GM10266 (cell line): Measurements from ENCODE around the gene TMSB4X.
"Not testable (repeated sequence)": the region's sequence is repeated elsewhere in the genome, so short reads cannot be mapped to it uniquely, and the experiment has no call there.

ENCODE experiments used
- DNase-seq: peaks from one replicate; pipeline ENCODE4 v3.0.0; 2012; ENCODE audit errors: extremely low spot score
- TF ChIP-seq, protein P1 (sequence below): IDR thresholded peaks from 2 replicates; pipeline ENCODE4 v1.5.1; 2012; ENCODE audit warnings: mild to moderate bottlenecking, low read depth; ENCODE audit not compliant: control insufficient read depth, insufficient read depth; ENCODE audit errors: missing control alignments

The TMSB4X gene

DNA sequence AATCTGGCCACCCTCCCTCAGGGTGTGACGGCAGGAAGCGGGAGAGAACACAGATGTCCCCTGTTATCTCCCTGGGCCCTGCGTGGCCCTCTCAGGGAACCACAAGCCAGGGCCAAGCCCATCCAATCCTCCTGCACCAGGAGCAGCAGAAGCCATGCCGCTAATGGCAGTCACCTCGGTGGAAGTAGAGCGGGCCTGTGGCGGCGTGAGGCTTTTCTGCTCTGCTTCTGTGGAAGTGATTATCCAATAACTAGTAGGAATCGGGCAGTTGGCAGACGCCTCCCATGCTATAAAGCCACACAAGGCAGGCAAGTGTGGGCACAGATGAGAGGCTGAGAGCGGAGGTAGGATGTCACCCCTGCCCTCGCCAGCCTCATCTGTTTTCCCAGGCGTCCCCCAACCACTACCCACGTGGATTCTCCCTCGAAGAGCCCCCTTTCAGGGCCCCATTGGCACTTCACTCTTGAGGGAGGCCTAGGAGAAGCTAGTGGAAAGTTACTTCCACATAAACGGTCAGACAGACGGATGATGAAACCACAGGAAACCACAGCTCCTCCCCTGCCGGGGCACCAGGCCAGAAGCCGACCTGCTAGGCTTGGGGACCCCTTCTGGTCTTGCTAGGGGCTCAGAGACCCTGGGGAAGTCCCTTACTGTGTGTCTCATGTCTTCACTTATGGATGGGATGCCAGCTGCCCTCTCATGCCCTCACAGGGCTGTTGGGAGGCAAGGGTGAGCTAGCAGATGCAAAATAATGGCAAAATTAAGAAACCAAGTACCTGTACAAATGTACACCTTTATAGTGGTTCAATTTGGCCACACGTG is 18.8 kb upstream of the TMSB4X start:
- TF ChIP-seq, protein P1, sequence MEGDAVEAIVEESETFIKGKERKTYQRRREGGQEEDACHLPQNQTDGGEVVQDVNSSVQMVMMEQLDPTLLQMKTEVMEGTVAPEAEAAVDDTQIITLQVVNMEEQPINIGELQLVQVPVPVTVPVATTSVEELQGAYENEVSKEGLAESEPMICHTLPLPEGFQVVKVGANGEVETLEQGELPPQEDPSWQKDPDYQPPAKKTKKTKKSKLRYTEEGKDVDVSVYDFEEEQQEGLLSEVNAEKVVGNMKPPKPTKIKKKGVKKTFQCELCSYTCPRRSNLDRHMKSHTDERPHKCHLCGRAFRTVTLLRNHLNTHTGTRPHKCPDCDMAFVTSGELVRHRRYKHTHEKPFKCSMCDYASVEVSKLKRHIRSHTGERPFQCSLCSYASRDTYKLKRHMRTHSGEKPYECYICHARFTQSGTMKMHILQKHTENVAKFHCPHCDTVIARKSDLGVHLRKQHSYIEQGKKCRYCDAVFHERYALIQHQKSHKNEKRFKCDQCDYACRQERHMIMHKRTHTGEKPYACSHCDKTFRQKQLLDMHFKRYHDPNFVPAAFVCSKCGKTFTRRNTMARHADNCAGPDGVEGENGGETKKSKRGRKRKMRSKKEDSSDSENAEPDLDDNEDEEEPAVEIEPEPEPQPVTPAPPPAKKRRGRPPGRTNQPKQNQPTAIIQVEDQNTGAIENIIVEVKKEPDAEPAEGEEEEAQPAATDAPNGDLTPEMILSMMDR = no peak
- DNase-seq = no peak

DNA sequence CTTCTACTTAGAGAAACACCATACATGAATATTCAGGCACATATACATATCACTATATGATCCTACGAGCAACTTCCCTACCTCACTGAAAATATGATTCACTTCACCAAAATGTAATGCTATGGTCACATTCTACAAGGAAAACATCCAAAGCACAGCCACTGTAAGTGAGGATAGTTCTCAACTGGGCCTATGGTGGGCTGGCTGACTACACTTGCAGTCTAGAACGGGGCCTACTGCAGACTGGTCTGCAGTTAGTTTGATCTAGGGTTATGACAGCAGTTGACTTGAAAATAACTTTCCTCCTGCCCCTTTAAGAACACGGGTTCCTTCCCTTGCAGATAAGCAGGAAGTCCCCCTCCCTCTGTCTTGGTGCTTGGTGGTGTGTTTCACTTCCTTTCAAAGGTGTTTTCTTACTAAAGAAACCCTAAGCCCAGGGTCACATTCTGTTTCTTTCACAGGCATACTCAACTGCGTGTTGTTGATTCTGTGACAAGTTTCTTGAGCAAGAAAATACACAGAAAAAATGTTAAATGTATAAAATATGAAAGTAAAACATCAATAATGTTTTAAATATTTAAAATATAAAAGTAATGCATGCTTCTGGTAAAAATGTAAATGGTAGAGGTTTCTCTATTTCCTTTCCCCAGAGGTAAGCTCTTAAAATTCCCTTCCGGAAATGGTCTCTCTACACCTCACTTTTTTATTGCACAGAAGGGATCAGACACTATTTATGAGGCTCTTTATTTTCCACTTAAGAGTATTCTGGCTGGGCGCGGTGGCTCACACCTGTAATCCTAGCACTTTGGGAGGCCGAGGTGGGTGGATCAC is 18.0 kb upstream of the TMSB4X start:
- DNase-seq = peak; percentile 58
- TF ChIP-seq, protein P1 = no peak

DNA sequence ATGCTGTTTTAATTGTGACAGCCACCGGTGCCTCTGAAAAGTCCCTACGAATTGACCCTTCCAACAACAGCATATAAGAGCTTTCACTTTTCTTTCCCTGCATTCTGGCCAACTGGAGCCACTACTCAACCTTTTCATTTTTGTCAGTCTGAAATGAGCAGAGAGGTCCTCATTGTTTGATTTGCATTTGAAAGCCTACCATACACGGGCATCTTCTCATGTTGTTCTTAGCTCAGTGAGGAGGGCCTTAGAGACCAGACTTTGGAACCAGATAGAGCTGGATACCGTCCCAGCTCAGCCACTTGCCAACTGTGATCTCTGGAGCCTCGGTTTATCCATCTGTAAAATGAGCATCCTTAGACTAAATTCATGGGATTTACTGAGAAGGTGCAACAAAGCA is 16.9 kb upstream of the TMSB4X start:
- no peak for DNase-seq
- TF ChIP-seq, protein P1 = no peak

DNA sequence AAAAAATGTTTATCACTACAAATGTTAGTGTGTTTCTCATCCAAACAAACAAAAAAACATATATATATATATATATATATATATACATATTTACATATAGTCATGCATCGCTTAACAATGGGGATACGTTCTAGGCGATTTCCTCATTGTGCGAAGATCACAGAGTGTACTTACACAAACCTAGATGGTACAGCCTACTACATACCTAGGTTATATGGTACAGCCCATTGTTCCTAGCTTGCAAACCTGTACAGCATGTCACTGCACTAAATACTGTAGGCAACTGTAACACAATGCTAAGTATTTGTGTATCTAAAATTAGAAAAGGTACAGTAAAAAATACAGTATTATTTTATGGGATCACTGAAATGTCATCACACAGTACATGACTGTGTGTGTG is 16.4 kb upstream of the TMSB4X start:
- no peak for DNase-seq
- TF ChIP-seq, protein P1 = no peak

DNA sequence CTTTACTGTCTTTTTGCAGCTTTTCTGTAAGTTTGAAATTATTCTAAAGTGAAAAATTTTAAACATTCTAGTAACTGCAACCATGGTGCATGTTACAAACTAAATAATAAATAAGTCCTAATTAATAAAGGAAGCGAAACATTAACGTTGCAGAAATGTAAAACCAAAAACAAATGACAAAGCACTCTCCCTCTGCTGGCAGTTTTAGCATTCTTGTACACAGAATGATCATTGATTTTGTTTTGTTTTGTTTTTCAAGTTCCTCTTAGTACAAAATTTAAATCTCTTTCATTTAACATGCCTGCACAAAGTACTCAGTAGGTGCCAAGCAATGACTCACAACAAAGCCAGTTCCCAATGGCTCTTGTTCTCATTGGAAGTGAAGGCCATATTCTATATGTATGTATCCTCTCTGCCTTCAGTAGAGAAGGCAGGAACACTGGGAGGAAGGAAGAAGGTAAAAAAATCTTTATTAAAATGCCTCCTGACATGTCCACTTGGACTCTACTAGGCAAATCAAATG is 13.7 kb upstream of the TMSB4X start:
- TF ChIP-seq, protein P1 = no peak

DNA sequence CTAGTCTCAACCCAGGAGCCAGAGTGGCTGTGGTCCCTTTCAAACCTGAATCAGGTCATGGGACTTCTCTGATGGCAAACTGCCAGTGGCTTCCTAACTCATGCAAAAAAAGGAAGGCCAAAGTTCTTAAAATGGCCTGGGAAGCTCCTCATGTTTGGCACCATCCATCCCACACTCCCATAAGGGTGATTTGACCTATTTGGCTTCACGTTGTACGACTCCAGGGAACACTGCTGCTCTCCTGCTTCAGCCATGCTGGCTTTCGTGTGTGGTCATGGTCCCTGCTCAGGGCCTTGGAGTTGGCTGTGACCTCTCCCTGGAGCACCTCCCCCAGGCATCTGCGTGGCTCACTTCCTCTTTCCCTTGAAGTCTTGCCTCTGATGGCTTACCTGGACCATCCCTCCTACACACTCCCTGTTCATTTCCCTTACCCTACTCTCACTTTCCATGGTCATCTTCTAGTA is 12.8 kb upstream of the TMSB4X start:
- TF ChIP-seq, protein P1 = no peak
- peak; percentile 45 for DNase-seq

More for the DNA sequence above, 13.7 kb upstream of the TMSB4X start:
- DNase-seq = no peak

DNA sequence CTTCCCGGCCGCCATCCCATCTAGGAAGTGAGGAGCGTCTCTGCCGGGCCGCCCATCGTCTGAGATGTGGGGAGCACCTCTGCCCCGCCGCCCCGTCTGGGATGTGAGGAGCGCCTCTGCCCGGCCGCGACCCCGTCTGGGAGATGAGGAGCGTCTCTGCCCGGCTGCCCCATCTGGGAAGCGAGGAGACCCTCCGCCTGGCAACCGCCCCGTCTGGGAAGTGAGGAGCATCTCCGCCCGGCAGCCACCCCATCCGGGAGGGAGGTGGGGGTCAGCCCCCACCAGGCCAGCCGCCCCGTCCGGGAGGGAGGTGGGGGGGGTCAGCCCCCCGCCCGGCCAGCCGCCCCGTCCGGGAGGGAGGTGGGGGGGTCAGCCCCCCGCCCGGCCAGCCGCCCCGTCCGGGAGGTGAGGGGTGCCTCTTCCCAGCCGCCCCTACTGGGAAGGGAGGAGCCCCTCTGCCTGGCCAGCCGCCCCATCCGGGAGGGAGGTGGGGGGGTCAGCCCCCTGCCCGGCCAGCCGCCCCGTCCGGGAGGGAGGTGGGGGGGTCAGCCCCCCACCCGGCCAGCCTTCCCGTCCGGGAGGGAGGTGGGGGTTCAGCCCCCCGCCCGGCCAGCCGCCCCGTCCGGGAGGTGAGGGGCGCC is 11.6 kb upstream of the TMSB4X start:
- DNase-seq = not testable (repeated sequence)
